ENCODE data around the gene DOCK4.

Gene DOCK4

GRCh38 chr7:112071856-112072255 lies 134.3 kb downstream of the DOCK4 start:
- no peak overlapping the region for H3K27ac ChIP-seq
- TF ChIP-seq, protein P1, sequence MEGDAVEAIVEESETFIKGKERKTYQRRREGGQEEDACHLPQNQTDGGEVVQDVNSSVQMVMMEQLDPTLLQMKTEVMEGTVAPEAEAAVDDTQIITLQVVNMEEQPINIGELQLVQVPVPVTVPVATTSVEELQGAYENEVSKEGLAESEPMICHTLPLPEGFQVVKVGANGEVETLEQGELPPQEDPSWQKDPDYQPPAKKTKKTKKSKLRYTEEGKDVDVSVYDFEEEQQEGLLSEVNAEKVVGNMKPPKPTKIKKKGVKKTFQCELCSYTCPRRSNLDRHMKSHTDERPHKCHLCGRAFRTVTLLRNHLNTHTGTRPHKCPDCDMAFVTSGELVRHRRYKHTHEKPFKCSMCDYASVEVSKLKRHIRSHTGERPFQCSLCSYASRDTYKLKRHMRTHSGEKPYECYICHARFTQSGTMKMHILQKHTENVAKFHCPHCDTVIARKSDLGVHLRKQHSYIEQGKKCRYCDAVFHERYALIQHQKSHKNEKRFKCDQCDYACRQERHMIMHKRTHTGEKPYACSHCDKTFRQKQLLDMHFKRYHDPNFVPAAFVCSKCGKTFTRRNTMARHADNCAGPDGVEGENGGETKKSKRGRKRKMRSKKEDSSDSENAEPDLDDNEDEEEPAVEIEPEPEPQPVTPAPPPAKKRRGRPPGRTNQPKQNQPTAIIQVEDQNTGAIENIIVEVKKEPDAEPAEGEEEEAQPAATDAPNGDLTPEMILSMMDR (IDR thresholded peaks at IDR 0.05), result no peak
- TF ChIP-seq ZFX (IDR thresholded peaks at IDR 0.05; ENCODE audit: borderline replicate concordance), result no peak

DNA sequence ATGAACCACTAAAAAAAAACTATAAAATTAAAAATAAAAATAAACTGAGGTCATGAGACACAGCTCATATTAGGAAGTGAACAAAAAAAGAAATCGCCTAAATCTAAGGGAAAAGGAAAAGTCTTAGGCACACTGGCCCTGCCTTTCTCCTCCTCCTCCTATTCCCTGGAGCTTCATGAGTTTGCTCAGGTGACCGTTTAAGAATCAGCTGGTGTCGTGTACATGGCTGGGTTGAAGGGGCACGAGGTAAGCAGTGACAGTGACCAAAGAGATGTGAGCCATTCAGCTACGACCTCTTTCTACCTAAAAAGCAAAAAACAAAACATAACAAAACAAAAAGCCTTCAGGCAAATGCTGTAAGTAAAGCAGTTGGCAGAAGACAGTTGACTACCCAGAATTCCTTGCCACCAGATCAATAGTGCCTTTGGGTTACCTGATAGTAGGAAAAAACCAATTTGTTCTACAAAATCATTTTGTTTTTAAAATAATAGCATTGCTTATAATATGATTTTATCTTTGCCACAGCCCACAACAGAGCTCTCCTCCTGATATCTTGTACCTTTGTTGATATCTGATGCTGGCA lies 135.4 kb downstream of the DOCK4 start:
- TF ChIP-seq, protein P1 (IDR thresholded peaks at IDR 0.05), result no peak
- TF ChIP-seq ZFX (IDR thresholded peaks at IDR 0.05; ENCODE audit: borderline replicate concordance), result no peak

GRCh38 chr7:112069879-112070321 lies 136.3 kb downstream of the DOCK4 start:
- no peak overlapping the region for H3K27ac ChIP-seq
- TF ChIP-seq, protein P1 (IDR thresholded peaks at IDR 0.05), result no peak
- no peak for TF ChIP-seq ZFX (IDR thresholded peaks at IDR 0.05; ENCODE audit: borderline replicate concordance)

More for the DNA sequence above, 135.4 kb downstream of the DOCK4 start:
- no peak overlapping the region for H3K27ac ChIP-seq

GRCh38 chr7:112068967-112069366 lies 137.2 kb downstream of the DOCK4 start:
- TF ChIP-seq, protein P1 (IDR thresholded peaks at IDR 0.05), result no peak
- TF ChIP-seq ZFX (IDR thresholded peaks at IDR 0.05; ENCODE audit: borderline replicate concordance), result no peak
- H3K27ac ChIP-seq, result no peak overlapping the region

DNA sequence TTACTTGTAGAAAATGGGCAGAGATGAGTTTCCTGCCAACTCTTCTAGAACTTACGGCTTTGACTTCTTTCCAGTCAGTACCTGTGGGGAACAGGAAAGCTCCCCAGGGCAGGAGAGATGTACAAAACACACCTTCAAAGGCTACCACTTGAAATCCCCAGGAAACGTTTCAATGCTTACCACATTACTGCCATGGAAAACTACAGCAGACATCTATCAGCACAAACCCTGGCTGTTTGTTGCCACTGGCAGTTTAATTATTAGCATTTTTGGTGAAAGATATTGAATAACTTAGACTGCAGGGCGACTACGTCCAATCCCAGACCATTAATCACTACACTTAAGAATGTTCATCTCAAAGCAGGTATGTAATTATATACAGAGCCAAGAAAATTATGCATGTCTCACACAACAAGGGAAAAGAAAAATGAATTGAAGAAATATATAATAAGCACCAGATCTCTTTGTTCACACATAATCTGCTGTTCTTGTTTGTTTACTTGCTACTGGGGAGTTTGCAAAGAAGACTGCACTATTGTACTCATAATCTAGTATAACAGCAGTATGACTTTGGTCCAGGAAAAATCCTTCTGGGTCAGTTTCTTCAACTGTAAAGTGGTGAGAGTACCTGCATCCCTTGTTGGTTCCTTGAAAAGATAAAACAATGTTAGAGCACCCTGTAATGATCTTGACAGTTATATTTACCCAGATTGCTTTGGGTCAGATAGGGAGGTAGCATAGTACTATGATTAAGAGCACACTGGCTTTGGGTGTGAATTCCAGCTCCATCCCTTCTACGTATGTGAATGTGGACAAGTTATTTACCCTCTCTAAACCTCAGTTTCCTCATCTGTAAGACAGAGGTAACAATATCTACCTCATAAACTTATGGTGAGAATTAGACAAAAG lies 138.3 kb downstream of the DOCK4 start:
- TF ChIP-seq ZFX (IDR thresholded peaks at IDR 0.05; ENCODE audit: borderline replicate concordance), result no peak
- TF ChIP-seq, protein P1 (IDR thresholded peaks at IDR 0.05), result no peak
- no peak overlapping the region for H3K27ac ChIP-seq

GRCh38 chr7:112067200-112067599 lies 139.0 kb downstream of the DOCK4 start:
- TF ChIP-seq, protein P1 (IDR thresholded peaks at IDR 0.05), result no peak
- TF ChIP-seq ZFX (IDR thresholded peaks at IDR 0.05; ENCODE audit: borderline replicate concordance), result no peak
- no peak overlapping the region for H3K27ac ChIP-seq

DNA sequence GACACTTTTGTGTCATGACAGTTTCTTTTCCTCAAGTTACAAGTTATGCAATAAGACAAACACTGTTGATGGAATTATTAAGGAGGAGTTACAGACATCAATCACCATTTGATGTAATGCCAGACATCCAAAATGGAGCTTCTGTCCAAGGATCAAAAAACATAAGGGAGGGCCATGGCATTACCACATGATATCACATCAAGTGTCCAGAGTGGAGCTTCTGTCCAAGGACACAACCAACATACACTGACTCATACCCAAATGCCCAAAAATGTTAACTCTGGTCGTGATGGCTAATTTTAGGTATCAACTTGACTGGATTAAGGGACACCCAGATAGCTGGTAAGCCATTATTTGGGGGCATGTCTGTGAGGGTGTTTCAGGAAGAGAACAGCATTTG lies 140.4 kb downstream of the DOCK4 start:
- H3K27ac ChIP-seq, result no peak overlapping the region
- no peak for TF ChIP-seq ZFX (IDR thresholded peaks at IDR 0.05; ENCODE audit: borderline replicate concordance)
- TF ChIP-seq, protein P1 (IDR thresholded peaks at IDR 0.05), result no peak

Data from 22Rv1 (cell line).